Panc1 (cell line): ENCODE measurements around the gene MRPL2. TPM values are rescaled to one million over a fixed set of nuclear protein-coding genes. Genes with fewer than 3 reads are reported as not detected.

ENCODE experiments used
- ATAC-seq: fragments of 200-7000 bp; cut with Tn5 transposase; 2 replicates; pipeline ENCODE4 v1.9.1; 2020; ENCODE audit warnings: mild to moderate bottlenecking, moderate library complexity
- BruUV-seq: library from RNA; stranded (reverse); fragments of 400-500 nt; replicated peaks from 2 replicates; lab custom pipeline; 2021; lab: Mats Ljungman, UMichigan
- CTCF ChIA-PET: fragments of 300-600 bp; sonication (Branson Sonifier 250); formaldehyde crosslinking; loops from one replicate; lab custom pipeline; 2022; ENCODE audit warnings: antibody characterized with exemption; lab: Charles Lee
- POLR2A ChIA-PET: fragments of 300-600 bp; sonication (Branson Sonifier 250); formaldehyde crosslinking; loops from one replicate; lab custom pipeline; 2022; ENCODE audit warnings: antibody characterized with exemption; lab: Charles Lee
- DNase-seq: peaks from one replicate; pipeline ENCODE4 v3.0.0-alpha.2; 2010; ENCODE audit warnings: low read depth, low spot score
- H3K27ac ChIP-seq: 2 replicates; pipeline ENCODE4 v1.5.1; 2011; ENCODE audit warnings: mild to moderate bottlenecking, low read length, inconsistent platforms
- H3K27me3 ChIP-seq: fragments of 200-500 bp; sonication (Bioruptor generic); 2 replicates; pipeline ENCODE4 v1.6.0; 2014; ENCODE audit warnings: low read length, inconsistent platforms; ENCODE audit not compliant: control insufficient read depth, insufficient read depth
- H3K36me3 ChIP-seq: fragments of 200-500 bp; sonication (Bioruptor generic); 2 replicates; pipeline ENCODE4 v1.5.1; 2014; ENCODE audit warnings: inconsistent platforms, mild to moderate bottlenecking, low read length, moderate library complexity; ENCODE audit not compliant: control insufficient read depth, insufficient read depth
- H3K4me1 ChIP-seq: 2 replicates; pipeline ENCODE4 v1.5.1; 2011; ENCODE audit warnings: inconsistent platforms, mild to moderate bottlenecking, low read length, moderate library complexity; ENCODE audit not compliant: control insufficient read depth, insufficient read depth
- H3K4me3 ChIP-seq, 2 experiments: 2 replicates each; pipeline ENCODE4 v1.5.1; 2011 to 2012; ENCODE audit warnings: low read depth in 2 of 2, low read length in 2 of 2, mild to moderate bottlenecking in 2 of 2, inconsistent platforms in 1 of 2, moderate library complexity in 1 of 2
- H3K9me3 ChIP-seq: fragments of 200-500 bp; sonication (Bioruptor generic); 2 replicates; pipeline ENCODE4 v1.5.1; 2014; ENCODE audit warnings: low read depth, mild to moderate bottlenecking, inconsistent platforms, low read length, moderate library complexity; ENCODE audit not compliant: control insufficient read depth, insufficient read depth
- CTCF ChIP-seq: fragments of 450-650 bp; IDR thresholded peaks from 2 replicates; pipeline ENCODE4 v1.5.1; 2017; ENCODE audit warnings: mild to moderate bottlenecking
- POLR2AphosphoS5 ChIP-seq: IDR thresholded peaks from 2 replicates; pipeline ENCODE4 v1.6.1; 2012; ENCODE audit warnings: mild to moderate bottlenecking, low read depth, low read length, moderate library complexity
- REST ChIP-seq, 2 experiments: IDR thresholded peaks; 2 replicates each; pipeline ENCODE4 v1.6.1; 2011 to 2012; ENCODE audit warnings: low read depth in 2 of 2, control low read depth in 1 of 2, low read length in 1 of 2, mild to moderate bottlenecking in 1 of 2, moderate library complexity in 1 of 2; ENCODE audit not compliant: insufficient read depth in 1 of 2
- SIN3A ChIP-seq: IDR thresholded peaks from 2 replicates; pipeline ENCODE4 v1.6.1; 2012; ENCODE audit warnings: low read depth, mild to moderate bottlenecking, low read length, moderate library complexity, borderline replicate concordance; ENCODE audit not compliant: insufficient read depth
- TCF7L2 ChIP-seq: IDR thresholded peaks from 2 replicates; pipeline ENCODE4 v1.6.1; 2011; ENCODE audit warnings: mild to moderate bottlenecking, low read depth, low read length, inconsistent platforms
- in situ Hi-C: cut with HindIII; loops from 2 replicates; pipeline ENCODE4 v1.10.0; 2016; ENCODE audit warnings: low sequenced_read_pairs, low pct_unique_long_range_greater_than_20kb
- intact Hi-C: fragments of 100-400 bp; cut with micrococcal nuclease; formaldehyde crosslinking; loops from one replicate; pipeline ENCODE4 v1.10.0; 2022; ENCODE audit not compliant: unreplicated experiment
- total RNA-seq: library from RNA; stranded (reverse); gene quantifications from one replicate; pipeline ENCODE4 v1.2.1, GENCODE V29; 2021; ENCODE audit not compliant: unreplicated experiment

MRPL2 gene
- total RNA-seq, 1 experiment from 2014 or later, result 65.6 TPM

- ATAC-seq, result no peak
- H3K27me3 ChIP-seq, result no peaks in the 10 kb centered on the region
- H3K9me3 ChIP-seq, result no peaks in the 10 kb centered on the region
- in situ Hi-C loops (no loop called here), intact Hi-C loops (no loop called here)
- no peak overlapping the region for H3K4me3 ChIP-seq
- peaks cover 17% of the 10 kb centered on the region for H3K36me3 ChIP-seq
- no TSS peak for BruUV-seq
- CTCF ChIA-PET, result no interaction called here
- no peaks in the 10 kb centered on the region for H3K4me1 ChIP-seq
- POLR2A ChIA-PET, result interaction anchor here (0.6 kb wide), 1 partner anchor 52 kb away, joined by 3 read pairs; no protein-coding TSS in a partner anchor
- no peak overlapping the region for H3K27ac ChIP-seq
- TF ChIP-seq REST (IDR thresholded peaks at IDR 0.05; ENCODE audit: insufficient read depth in 1 of 2, low read depth in 2 of 2, low read length in 1 of 2) (no peak), CTCF (no peak), TCF7L2 (no peak), POLR2AphosphoS5 (no peak), SIN3A (no peak)
- DNase-seq, result no peak
These were observed 53.0 kb downstream of the MRPL2 start for GRCh38 chr6:43006251-43006650.

GRCh38 chr6:43005844-43006243 is 53.4 kb downstream of the MRPL2 start:
- intact Hi-C loops (no loop called here), in situ Hi-C loops (no loop called here)
- no peak overlapping the region for H3K4me3 ChIP-seq
- H3K27me3 ChIP-seq, result no peaks in the 10 kb centered on the region
- POLR2A ChIA-PET, result interaction anchor here (0.6 kb wide), 1 partner anchor 52 kb away, joined by 3 read pairs; no protein-coding TSS in a partner anchor
- ATAC-seq (no peak), DNase-seq (no peak)
- CTCF ChIA-PET, result no interaction called here
- H3K36me3 ChIP-seq, result peaks cover 15% of the 10 kb centered on the region
- TF ChIP-seq CTCF, result no peak
- TF ChIP-seq SIN3A, result no peak
- no peak for TF ChIP-seq REST (IDR thresholded peaks at IDR 0.05; ENCODE audit: insufficient read depth in 1 of 2, low read depth in 2 of 2, low read length in 1 of 2)
- no peak for TF ChIP-seq POLR2AphosphoS5
- TF ChIP-seq TCF7L2, result no peak
- no TSS peak for BruUV-seq
- no peak overlapping the region for H3K27ac ChIP-seq
- no peaks in the 10 kb centered on the region for H3K4me1 ChIP-seq
- H3K9me3 ChIP-seq, result no peaks in the 10 kb centered on the region
